HG03521 (cell line): Measurements from ENCODE around the gene NPRL2.

Experiments used
- ATAC-seq: cut with Tn5 transposase; IDR thresholded peaks from one replicate; pipeline ENCODE4 v1.9.1; 2021; ENCODE audit warnings: mild to moderate bottlenecking, moderate library complexity; ENCODE audit not compliant: unreplicated experiment

NPRL2 gene

DNA sequence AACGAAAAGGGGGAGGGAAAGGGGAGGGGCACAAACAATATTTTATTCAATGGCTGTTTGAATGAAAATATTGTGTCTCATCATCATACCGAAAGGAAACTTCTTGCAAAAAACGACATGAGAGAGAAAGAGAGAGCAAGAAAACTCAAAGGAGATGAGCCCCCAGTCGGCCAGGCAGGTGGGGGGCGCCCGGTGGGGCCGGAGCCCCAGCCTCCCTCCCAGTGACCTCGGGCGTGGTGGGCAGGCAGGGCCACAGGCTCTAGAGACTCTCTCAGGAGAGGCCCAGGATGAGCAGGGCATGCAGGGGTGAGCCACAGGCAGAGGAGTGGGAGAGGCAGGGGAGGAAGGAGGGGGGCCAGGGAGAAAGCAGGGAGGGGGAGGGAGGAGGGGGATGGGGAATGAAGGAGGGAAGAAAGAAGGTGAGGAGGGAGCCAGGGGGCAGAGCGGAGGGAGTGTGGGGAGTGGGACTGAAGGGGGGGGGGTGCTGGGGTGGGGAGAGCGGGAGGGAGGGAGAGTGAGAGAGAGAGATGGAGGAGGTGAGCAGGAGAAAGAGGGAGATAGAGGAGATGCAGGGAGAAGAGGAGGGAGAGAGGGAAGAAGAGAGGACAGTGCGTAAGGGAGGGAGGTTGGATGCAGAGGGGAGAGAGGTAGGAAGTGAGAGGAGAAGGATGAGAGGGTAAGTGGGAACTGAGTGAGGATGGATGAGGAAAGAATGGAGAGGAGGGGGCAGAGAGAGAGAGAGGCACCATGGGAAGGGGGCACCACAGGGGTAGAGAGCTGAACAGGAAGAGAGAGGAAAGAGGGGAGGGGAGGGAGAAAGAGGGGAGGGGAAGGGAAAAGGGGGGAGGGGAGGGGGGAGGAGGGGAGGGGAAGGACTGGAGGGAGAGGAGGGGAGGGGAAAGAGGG is 22.8 kb upstream of the NPRL2 start:
- ATAC-seq = no peak

DNA sequence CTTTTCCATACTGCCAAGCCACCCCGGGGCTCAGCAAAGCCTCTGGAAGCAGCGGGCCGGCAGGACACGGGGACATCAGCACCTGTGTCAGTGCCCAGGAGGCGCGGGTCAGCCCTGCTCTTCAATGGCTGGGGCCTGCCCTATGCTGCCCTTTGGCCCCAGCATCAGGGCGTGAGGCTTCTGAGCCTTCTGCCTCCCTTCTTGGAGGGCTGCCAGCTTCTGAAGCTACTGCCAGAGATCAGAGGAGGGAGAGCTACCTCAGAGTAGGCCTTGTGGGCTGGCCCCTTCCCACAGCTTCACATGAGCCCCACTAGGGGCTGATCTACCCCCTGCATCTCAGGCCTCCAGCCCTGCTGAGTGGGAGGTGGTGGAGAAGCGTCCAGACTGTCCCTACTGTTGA is 21.8 kb upstream of the NPRL2 start:
- ATAC-seq = no peak

DNA sequence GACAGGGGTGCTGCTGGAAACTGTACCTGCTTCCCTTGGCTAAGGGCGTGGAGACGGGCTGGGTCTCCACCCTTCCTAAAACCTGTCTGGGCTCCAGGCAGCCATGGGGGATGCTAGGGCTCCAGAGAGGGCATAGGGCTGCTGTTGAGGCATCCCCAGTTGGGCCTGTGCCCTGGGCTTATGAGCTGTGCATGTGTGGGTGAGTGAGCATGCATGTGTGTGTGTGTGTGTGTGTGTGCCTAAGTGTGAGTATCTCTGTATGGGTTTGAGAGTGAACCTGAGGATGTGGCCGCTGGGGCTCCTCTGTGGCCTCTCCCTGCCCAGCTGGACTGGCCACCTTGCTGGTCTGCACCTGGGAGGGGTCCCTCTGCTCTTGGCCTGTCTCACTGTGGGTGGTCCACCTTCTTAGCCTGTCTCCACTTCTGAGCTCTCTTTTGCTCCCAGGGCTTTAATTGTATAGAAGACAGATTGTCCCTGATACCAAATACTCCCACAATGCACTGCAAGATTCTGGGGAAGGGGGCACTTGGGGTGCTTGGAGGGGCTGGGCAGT is 20.6 kb upstream of the NPRL2 start:
- ATAC-seq = no peak

DNA sequence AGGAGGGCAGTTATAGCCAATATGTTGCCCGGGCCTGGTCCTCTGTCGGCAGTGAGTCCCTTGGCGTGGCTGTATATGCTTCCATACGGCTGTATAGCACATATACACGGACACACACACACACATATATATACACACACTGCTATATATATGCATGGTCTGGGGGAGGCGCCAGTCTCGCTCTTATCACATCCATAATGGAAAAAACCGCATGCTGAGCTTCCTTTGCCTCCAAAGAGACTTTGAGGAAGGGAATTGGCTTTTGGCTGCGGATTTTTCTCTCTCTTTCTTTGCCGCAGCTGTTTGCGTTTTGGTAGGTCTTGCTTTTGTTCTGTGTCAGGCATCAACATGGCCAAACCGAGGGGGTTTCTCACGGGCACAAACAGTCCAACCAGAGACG is 20.0 kb upstream of the NPRL2 start:
- no peak for ATAC-seq

DNA sequence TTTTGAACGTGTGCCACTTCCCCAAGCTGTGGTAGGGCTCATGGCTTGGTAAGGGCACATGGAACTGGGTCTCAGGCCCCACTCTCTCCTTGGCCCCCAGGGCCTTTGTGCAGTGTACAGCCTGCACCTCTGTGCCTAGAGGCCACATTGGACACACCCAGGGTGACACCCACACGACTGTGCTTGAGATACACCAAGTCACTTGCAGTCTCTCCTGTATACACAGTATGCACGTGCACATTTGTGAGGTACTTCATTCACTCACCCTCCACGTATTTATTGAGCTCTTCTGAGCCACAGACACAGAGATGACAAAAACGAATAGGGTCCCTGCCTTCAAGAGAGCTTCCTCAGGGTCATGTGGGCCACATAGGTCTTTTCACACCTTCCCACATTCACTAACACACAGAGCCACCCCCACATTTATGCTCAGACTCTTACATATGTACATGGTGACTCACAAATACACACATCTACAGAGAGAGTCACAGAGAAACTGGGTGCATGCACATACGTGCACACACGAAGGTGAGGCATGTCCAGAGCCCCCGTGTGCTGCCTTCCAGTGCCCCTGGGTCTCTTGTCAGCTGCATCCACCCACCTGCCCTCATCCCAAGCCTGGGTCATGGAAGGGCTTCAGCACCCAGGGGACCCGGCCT is 18.6 kb upstream of the NPRL2 start:
- ATAC-seq = no peak

DNA sequence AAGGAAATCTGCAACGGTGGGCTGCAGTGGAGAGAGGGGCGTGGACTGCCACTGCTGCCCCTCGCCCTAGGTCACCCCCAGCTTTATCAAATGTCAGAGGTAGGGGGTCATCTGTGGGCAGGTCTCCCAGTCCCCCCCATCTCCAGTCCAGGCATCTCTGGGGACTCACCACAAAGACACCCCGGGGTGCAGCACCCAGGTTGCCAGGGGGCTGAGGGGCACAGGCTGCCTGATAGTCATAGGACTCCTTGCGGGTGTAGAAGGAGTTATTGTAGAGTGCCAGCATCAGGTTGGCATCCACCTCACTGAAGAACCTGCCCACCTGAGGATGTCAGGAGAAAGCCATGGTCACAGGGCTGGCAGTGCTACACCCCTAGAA is 15.3 kb upstream of the NPRL2 start:
- no peak for ATAC-seq

DNA sequence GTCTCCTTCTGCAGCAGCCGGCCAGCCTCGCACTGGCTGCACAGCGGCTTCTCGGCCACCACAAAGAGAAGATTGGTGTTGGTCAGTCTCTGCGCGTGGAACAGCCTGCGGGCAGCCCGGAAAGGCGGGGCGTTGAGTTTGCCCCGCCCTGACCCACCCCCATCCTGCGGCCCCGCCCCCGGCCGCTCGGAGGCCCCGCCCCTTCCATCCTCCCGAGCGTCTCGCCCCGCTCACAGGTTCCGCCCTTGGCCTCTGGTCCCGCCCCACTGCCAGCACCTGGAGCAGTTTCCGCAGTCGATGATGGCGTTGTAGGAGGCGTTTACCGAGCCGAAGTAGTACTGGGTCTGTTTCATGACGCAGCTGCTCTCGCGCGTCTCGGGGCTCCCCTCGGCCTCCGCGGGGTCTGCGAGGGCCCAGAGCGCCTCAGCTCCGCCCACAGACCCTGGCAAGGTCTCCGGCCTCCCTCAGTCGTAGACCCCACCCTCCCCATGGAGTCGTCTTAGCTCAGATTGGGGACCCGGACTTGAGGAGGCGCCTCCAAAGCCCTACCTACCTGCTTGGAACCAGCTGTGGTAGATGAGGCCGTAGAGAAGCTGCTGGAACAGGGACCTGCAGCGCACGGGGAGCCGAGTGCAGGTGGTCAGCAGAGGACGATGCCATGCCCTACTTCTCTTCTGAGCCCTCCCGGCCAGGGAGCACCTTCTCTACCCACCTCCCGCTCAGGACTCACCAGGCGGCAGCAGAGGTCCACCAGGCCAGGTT is 14.7 kb upstream of the NPRL2 start:
- ATAC-seq = peak; percentile 94

DNA sequence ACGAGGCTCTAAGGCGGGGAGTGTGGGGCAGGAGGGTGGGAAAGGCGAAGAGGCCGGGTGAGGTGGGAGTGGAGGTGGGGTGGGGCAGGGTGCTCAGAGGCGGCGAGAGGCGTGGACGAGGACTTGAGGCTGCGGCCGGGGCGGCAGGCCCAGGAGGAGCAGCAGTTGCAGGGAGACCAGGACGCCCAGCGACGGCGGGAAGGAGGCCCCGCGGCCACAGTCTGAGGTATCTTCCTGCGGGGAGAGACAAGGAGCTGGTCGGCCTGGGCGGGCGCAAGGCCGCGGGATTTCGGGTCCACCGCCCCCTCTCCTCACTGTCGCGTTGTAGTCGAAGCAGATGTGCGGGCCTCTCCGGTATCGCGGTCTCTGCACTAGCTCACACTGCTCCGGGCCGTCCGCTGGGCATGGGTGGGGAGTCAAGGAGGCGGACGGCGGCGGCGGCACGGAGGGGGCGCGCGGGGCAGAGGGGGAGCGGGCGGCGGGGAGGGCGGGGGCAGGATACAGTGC is 14.1 kb upstream of the NPRL2 start:
- no peak for ATAC-seq

DNA sequence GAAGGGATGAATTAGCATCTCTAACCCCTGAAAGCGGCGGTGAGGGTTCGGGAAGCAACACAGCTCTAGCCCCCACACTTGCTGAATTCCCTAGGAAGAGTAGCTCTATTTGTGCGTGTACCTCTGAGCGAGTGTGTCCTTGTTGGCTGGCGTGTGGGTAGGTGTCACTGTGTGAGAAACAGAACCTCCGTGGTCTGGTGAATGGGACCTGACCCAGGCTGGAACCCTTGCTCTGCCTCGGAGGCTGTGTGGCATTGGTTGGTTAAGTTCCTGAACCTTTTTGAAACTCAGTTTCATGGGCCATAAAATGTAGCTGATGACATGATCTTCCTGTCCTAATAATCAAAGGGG is 9.2 kb upstream of the NPRL2 start:
- no peak for ATAC-seq

DNA sequence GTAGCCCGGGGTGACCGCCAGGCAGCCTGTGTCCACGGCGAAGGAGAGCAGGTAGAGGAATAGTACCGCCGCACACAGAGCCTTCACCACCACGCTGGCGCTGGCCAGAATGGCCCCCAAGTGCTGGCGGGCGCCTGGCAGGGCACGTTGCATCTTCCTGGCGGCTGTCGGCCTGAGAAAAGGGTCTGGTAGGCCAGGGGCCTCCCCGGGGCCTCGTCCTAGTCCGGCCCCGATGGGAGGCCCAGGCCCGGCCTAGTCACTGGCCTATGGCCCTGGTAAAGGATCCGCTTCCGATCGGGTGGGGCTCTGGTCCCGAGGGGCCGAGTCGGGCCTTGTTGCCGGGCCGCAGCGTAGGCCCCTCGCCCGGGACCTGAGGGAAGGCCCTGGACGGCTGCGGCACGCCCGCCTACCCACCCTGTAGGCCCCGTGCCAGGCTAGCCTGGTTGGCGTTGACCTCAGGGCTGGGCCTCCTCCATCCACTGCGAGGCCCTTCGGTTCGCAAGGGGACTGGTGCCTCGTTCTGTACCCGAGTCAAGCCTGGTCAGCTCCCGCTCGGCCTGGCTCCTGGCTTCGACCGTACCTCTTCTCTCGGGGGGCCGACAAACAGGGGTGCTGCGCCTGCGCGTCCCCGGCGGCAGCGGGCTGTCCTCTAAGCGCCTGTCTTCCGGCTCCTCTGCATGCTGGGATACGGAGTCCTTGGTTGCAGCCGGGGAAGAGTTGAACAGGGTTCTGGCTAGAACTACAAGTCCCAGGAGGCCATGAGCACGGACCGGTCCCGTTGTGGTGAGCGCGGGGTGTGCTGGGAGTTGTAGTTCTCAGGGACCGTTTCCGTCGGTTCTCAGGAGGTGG is 8.6 kb upstream of the NPRL2 start, which contains the start of gene TMEM115:
TMEM115 (minus strand) TSS at position 611 of the 849 bp plus-strand sequence; CDS start at position 153, 458 bp downstream.
- ATAC-seq = peak; percentile 98

DNA sequence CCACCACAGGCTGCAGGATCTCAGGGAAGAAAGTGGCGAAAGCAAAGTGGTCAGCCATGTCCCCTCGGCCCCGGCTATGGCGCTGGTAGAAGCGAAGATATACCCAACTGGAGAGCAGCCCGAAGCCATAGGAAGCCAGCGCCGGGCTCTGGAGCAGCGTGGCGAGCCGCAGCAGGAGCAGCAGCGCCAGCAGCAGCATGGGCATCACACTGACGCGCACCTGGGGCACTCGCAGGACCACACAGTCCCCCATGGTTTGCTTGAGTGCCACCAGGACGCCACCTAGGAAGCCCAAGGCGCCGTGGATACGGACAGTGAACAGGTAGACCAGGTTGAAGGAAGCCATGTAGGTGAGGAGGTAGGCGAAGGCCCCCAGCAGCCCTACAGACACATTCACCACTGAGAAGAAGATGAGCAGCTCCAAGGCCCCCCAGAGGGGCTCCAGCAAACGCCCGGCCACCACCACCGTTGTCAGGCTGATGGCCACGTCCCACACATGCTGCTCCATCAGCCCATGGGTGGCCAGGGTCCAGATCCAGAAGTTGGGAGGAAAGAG is 7.9 kb upstream of the NPRL2 start:
- ATAC-seq = no peak

DNA sequence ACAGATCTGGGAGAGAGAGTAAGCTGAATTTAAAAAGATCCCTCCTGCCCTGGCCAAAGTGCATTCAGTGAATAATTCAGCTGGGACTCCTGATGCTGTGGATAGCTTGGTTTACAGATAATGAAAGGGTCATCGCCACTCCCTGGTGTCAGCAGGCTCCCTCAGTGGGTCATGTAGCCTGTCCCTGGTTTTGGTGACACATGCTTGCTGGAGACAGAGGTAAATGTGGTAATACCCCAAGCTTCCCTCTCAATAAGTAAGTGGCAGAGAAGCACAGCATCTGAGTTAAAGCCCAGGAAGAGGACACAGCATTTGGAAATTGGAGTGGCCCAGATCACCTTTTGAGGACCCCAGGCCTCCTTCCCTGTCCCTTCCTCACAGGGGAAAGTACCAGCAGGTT is 6.9 kb upstream of the NPRL2 start:
- ATAC-seq = no peak

DNA sequence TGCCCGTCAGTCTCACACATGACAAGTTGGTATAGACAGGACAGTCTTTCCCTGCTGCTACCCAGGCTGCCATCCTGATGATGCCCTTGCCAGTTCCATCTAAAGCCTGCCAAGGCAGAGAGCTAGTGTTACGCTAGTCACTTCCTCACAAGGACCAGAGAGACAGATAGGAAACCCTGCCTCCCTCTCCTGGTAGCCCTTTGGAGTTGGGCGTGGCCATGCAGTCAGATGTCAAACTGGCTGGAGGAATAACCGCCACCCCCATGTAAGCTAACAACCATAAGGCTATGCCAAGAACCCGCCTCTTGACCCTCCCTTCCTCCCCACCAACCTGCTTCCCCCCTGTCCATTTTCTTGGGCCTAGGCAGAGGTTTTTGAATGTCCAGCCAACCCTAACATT is 6.0 kb upstream of the NPRL2 start:
- no peak for ATAC-seq

DNA sequence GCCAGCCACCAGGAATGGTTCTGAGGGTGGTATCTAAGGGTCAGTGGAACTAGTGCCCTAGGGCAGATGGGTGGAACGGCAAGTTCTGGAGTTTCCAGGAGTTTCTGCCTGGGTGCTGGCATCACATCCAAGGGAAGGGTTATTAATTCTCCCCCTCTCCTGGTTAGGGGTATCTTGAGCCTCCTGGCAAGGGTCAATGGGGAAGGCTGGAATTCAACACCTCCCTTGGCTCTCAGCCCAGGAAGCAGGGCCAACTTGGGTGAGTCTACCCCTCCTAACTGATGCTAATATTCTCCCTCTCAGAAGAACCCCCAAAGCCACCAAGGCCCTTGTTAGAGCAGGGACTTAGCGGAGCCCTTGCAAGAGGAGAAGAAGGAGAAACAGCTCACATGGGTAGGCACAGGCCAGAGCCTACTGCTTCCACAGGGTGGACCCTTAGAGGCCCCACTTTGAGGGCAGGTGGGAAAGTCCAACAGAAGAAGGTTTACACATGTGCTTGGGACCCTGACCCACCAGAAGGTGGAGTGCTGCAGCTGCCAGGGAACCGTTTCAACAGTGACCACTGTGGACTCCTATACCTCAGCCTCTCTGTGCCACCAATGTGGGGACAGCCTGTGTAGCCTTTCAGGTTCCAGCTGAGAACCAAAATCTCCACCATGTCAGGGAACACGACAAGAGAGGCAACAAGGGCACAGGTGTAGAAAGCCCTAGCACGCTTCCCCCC is 5.4 kb upstream of the NPRL2 start:
- ATAC-seq = no peak

DNA sequence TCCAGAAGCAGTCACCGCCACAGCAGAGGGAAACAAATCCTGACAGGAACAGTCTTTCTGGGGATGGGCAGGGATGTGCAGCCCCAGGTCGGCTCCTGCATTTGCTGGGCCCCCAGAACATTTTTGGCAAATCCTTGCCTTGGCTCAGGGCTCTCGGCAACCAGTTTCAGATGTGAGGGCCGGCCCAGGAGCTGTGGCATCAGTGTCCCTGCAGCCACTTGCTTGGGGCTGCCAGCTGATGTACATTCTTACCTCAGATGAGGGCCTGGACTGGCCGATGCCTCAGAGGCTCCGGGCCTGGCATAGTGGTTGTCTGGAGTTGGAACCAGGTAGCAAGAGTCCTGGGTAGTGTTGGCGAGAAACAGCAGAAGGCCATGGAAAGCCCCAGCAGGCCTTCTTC is 4.3 kb upstream of the NPRL2 start:
- ATAC-seq = no peak

DNA sequence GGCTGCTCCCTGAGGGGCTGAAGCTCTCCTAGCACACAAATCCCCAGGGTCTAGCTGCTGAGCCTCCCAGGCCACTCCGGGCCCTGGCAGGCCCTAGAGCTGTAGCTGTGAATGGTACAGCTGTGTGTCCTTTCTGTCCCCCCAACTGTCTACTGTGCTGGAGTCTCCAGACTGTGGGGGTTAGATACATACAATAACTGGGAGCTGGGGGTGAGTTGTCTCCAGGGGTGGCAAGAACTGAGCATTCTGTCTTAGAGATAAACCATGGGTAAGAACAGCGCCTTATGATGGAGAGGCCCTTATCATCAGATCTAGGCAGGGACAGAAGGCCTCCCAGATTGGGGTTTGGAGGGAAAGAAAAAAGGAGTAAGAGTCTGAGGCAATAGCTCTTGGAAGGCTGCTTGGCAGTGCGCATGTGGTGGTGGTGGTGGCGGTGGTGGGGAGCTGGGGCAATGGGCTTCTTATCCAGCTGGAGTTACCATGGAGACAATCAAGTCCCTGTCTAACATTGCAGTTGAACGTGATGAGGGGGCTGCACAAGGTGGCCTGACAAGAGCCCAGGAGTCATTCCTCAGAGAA is 3.7 kb upstream of the NPRL2 start:
- ATAC-seq = no peak

DNA sequence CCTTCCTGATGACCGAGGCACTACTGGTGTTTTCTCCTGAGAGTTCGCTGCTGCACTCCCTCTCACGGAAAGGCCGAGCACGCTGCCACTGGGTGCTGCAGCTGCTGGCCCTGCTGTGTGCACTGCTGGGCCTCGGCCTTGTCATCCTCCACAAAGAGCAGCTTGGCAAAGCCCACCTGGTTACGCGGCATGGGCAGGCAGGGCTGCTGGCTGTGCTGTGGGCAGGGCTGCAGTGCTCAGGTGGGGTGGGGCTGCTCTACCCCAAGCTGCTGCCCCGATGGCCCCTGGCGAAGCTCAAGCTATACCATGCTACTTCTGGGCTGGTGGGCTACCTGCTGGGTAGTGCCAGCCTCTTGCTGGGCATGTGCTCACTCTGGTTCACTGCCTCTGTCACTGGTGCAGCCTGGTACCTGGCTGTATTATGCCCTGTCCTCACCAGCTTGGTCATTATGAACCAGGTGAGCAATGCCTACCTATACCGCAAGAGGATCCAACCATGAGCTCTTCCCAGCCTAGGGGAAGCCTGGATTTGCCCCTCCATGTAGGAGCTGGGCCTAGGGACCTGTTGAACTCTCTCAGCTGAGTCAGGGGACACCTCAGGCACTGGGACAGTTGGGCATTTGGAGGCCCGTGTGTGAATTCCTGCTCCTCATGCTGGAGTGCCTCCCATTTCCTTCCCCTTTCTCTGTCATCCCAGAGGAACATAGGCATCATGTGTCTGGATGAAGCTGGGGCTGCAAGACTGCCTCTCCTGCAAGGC is 2.9 kb upstream of the NPRL2 start:
- no peak for ATAC-seq

DNA sequence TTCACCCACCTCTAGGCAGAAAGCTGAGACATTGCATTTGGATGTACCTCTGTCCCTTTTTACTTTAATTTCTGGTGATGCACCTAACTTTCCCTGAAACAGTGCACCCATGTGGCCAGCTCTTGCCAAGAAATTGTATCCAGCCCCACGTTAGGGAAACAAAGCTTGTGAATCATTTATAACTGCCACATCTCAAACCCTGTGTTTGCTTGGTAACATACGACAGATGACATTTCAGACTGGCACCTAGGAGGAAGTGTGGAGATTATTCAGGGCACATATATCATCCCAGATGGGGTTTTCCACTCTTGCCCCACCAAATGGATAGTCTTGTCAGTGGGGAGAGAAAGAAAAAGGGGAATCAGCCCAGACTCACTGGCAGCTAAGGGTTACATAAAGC is 2.2 kb upstream of the NPRL2 start:
- no peak for ATAC-seq
